Kidney epithelial cell (primary cell): ENCODE data around the gene PPAN. TPM values are rescaled to one million over a fixed set of nuclear protein-coding genes. Genes with fewer than 3 reads are reported as not detected.

Experiments used
- DNase-seq: peaks from one replicate; pipeline ENCODE4 v3.0.0-alpha.2; 2010; ENCODE audit warnings: low read depth
- H3K27me3 ChIP-seq: 2 replicates; pipeline ENCODE4 v1.6.0; 2011; ENCODE audit warnings: low read length; ENCODE audit not compliant: control insufficient read depth, insufficient read depth
- H3K36me3 ChIP-seq: 2 replicates; pipeline ENCODE4 v1.5.1; 2011; ENCODE audit warnings: low read length; ENCODE audit not compliant: control insufficient read depth, insufficient read depth
- H3K4me3 ChIP-seq: 2 replicates; pipeline ENCODE4 v1.5.1; 2011; ENCODE audit warnings: low read depth, mild to moderate bottlenecking, control low read depth, low read length
- CTCF ChIP-seq: IDR thresholded peaks from 2 replicates; pipeline ENCODE4 v1.5.1; 2011; ENCODE audit warnings: mild to moderate bottlenecking, moderate library complexity, low read length, control low read depth, inconsistent platforms; ENCODE audit not compliant: insufficient read depth, poor library complexity, severe bottlenecking
- total RNA-seq: library from RNA; depleted of rRNA; stranded (reverse); fragments of >200 nt; gene quantifications from 2 replicates; pipeline ENCODE4 v1.2.3, GENCODE V29; 2015

Gene PPAN
- total RNA-seq, 1 donor from 2014 or later, result 63.4 TPM

DNA sequence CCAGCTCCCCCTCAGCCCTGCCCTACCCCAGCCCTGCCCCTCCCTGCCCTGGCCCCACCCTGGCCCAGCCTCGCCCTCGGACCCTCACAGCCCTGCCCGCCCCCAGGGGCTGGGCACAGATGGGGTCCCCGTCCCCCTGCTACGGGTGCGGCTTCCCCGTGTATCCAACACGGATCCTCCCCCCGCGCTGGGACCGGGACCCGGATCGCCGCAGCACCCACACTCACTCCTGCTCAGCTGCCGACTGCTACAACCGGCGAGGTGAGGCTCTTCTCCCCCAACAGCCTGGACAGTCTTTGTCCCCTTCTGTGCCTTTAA, 14.8 kb upstream of the PPAN start:
- DNase-seq, result no peak
- Histone ChIP-seq H3K27me3 (no peaks in the 10 kb centered on the region), H3K36me3 (no peaks in the 10 kb centered on the region), H3K4me3 (no peak overlapping the region)
- TF ChIP-seq CTCF, result no peak

GRCh38 chr19:10091895-10092641, 14.1 kb upstream of the PPAN start:
- Histone ChIP-seq H3K36me3 (no peaks in the 10 kb centered on the region), H3K27me3 (no peaks in the 10 kb centered on the region), H3K4me3 (no peak overlapping the region)
- no peak for DNase-seq
- no peak for TF ChIP-seq CTCF

GRCh38 chr19:10092648-10093294, 13.4 kb upstream of the PPAN start:
- no peaks in the 10 kb centered on the region for H3K27me3 ChIP-seq
- no peak overlapping the region for H3K4me3 ChIP-seq
- TF ChIP-seq CTCF, result no peak
- DNase-seq, result no peak
- no peaks in the 10 kb centered on the region for H3K36me3 ChIP-seq

GRCh38 chr19:10093295-10094186, 12.6 kb upstream of the PPAN start:
- Histone ChIP-seq H3K36me3 (no peaks in the 10 kb centered on the region), H3K4me3 (no peak overlapping the region), H3K27me3 (no peaks in the 10 kb centered on the region)
- no peak for TF ChIP-seq CTCF
- DNase-seq, result no peak

DNA sequence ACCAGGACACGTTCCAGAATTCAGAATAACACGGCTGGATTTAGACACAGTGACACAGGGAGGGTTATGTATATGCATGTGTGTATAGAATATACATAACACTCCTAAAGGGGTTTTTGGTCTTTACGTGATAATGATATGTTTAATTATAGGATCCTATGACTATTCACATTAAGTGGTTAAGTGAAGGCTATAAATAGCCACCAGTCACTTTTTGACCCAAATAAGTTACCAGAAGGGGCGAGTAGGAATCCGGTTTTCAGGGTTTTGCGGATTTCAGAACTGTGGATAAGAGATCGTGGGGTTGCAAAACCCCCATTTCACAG, 10.6 kb upstream of the PPAN start:
- no peak overlapping the region for H3K4me3 ChIP-seq

More for the DNA sequence above, 10.6 kb upstream of the PPAN start:
- Histone ChIP-seq H3K36me3 (no peaks in the 10 kb centered on the region), H3K27me3 (no peaks in the 10 kb centered on the region)
- TF ChIP-seq CTCF, result no peak
- no peak for DNase-seq
